Hippocampal formation (tissue), 2 donors: ENCODE measurements around the gene PDCD1.
"Not testable (repeated sequence)": the region's sequence is repeated elsewhere in the genome, so short reads cannot be mapped to it uniquely, and the experiment has no call there.

ENCODE experiments used
- DNase-seq, 2 donors: peaks; one replicate each; lab custom pipeline; 2025; lab: John Stamatoyannopoulos, UW

Gene PDCD1

DNA sequence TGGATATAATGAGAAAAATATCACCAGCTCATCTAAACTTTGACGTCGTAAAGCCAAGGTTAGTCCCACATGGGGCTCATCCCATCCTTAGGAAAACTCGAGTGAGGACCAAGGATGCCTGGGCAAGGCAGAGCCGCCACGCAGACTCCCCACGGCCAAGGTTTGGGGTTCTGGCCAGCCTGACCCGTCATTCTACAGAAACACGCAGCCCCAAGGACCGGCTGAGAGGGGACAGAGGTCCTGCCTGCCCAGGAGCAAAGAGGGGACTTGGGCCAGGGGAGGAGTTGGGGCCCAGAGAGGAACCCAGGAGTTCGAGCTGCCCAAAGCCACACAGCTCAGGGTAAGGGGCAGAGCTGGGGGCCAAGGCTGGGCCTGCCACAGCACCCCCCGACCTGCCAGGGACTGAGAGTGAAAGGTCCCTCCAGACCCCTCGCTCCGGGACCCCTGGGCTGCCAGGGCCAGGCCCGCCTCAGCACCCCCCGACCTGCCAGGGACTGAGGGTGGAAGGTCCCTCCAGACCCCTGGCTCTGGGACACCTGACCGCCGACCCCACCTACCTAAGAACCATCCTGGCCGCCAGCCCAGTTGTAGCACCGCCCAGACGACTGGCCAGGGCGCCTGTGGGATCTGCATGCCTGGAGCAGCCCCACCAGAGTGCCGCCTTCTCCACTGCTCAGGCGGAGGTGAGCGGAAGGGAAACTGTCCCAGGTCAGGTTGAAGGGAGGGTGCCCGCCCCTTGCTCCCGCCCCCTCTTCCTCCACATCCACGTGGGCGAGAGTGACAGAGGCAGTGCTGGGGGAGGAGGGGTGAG lies at the start of gene PDCD1:
Gene PDCD1 (minus strand): TSS at position 689 of the 811 bp plus-strand sequence. CDS start 56 bp downstream, at position 633.
- no peak for DNase-seq

DNA sequence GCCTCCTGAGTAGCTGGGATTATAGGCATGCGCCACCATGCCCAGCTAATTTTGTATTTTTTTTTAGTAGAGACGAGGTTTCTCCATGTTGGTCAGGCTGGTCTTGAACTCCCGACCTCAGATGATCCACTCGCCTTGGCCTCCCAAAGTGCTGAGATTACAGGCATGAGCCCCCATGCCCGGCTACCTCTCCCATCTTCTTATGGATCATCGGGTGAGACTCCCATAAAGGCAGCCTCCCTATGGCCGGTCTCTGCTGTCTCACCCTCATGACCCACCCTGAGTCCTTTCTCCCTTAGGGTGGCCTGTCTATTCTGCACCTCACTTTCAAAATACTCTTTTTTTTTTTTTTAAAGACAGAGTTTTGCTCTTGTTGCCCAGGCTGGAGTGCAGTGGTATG lies 49.1 kb upstream of the PDCD1 start:
- not testable (repeated sequence) for DNase-seq

DNA sequence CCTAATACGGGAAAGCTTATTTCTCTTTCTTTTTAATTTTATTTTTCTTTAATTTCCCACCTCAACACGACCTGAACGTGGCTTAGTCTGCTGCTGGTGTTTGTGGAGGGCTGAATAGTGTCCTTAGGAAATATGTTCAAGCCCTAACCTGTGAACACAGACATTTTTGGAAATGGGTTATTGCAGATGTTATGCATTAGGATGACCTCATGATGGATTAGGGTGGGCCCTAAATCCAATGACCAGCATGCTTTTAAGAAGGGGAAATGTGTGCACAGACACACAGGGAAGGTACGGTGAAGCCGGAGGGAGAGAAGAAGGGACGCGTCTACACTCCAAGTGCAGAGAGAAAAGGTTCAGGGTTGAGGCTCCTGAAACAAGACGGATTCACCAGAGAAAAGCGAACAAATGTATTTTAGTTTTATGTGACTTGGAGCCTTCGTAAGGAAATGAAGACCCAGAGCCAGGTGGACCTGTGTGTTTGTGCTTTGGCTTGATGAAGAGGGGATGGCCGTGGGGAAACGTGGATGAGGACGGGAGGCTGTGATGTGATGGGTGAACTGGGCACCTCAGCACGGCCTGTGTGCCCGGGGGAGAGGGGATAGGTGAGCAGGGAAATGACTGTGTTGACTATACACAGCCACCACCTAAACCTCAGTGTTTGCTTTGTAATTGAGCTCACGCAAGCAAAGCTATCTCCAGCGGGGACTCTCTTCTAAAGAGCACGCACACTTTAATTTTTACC lies 48.3 kb upstream of the PDCD1 start:
- no peak for DNase-seq

DNA sequence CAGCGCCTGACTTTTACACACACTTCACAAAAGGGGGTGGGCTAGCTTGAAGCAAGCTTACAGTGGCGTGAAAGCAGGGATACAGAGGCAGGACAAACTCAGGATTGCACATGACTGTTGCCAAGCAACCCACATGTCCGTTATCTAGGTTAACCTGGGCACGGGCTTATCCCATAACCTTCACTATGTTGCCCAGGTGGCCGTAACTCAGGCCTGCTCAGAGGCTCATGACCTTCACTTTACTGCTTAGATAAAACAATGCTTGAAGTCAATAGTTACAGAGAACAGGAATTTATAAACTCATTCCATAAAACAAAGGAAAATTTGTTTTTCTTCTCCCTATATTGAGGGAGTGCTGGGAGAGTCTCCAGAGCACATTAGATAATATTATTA lies 47.7 kb upstream of the PDCD1 start:
- DNase-seq: not testable (repeated sequence)

DNA sequence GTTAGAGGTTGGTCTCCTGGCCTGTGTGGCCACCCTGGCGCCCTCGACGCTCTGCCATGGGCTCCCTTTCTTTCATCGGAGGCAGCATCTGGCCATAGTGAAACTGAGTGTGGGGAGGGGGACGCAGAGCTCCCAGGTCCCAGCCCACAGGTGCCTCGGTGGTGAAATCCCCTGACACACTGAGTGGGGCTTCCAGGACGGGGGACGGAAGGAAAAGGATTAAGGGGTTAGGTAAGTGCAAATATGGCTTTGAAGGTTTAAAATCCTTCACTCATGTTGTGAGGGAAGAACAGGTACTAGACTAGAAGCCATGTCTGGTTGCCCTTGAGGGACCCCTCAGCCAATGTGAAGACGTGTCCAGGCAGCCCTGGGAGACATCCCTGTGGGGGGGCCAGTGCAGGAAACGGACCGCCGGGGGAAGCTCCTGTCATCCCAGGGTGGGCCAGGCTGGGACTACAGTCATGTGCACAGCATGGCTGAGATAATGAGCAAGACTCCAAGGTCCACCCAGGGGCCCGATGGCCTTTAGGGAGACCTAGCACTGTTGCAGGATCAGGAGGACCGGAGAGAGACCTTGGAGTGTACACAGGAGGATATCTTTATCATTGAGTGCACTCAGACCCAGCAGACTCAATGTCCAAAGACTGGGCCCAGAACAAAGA lies 47.2 kb upstream of the PDCD1 start:
- no peak for DNase-seq

DNA sequence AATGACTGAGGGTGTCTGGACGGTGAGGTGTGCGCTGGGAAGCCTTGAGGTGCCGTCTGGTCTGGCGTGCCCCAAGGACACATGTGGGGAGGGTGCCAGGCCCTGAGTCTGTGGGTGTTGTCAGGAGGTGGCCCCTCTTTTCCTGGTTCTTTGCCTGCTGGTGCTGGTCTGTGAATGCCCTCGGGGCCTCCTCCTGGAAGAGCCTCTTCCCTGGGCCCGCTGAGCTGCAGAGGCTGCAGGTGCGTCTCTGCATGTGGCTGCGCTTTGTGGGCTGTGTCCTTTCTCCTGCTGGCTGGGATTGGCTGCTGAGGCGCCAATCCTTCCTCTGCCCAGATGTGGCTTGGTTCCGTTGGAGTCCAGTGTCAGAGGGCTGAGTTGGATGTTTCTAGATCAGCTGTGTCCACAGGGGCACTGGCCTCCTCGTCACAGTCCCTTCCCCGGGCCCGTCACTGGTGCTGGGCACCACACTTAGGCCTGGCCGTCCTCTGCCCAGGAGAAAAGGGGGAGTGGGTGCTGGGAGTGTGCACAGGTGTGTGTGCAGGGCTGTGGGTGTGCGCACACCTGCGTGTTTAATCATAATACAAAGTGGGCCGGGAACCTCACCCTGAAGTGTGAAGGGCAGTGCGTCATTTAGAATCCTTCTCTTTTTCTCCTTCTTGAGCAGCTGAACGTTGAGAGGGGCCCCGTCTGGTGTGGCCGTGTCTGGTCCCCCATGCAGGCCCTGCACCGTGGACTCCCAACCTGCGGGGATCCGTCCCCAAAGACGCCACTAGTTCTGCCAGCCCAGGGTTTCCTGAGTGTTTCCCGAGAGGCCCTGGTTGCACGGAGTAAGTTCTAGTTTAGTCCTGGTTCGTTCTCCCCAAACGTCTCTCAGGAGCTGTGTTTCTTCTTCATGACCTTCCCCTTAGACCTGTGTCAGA lies 46.4 kb upstream of the PDCD1 start:
- DNase-seq: no peak

DNA sequence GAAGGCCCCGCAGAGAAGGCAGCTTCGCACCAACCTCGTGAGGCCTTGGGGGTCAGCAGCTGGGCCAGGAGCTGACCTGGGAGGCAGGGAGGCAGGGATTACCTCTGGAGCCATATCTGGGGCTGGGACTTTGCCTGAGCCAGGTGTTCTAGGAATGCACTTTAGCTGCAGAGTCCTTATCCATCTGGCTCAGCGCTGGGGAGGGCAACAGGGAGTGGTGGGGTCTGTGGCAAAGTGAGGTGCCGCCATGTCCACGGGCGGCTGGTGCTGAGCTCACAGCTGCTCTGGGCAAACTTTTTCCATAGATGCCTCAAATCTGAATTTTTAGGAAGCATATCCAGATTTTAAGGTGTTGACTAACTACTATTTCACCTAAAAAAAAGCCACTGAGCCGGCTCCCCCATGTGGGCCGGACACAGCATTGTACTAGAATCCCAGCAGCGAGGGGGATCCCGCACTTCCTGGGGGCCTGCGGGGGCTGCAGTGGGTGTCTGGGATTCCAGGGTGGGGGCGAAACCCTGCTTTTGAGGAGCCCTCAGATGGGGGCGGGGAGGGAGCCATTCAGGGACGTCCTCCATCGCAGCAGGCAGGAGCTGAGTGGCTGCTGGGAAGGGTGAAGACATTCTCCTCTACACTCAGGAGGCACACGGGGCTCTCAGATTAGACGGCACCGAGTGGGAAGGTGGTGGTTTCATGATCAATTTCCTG lies 45.5 kb upstream of the PDCD1 start:
- DNase-seq: no peak

DNA sequence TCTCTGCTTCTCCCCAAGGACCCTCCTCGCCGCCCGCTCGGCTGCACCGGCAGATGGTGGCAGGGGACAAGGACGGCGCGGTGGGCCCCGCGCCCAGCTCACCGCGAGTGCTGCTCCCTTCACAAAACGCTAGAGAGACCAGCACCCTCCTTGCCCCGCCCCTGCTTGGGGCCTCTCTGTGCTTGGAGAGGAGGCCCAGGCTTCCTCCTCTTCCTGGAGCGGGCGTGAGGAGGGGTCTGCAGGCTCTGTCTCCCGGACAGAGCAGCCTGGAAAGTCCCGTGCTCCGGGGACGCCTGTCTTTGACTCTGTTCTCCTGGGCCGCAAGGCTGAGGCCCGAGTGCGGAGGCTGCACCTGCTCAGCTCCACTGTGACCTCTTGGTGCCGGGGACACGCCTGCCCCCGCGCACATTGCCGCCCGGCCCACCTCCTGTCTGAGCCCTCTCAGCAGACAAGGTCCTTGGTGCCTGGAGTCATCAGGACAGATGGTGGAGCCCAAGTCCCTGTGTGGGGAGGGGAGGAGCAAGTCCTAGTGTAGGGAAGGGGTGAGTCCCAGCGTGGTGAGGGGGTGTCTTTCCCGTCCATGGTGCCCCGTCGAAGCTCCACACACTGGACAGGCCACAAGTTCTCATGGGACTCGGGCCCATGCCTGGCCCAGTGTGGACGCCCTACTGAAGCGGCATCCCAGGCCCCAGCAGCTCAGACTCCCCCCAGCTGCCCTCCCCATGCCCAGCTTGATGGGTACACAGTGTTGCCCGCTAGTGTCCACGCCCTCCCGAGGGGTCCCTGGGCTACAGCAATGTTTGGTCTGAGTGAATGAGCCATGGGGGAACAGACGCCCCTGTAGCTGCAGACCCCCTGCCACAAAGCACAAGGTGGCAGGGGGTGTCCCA lies 44.7 kb upstream of the PDCD1 start:
- DNase-seq: no peak

DNA sequence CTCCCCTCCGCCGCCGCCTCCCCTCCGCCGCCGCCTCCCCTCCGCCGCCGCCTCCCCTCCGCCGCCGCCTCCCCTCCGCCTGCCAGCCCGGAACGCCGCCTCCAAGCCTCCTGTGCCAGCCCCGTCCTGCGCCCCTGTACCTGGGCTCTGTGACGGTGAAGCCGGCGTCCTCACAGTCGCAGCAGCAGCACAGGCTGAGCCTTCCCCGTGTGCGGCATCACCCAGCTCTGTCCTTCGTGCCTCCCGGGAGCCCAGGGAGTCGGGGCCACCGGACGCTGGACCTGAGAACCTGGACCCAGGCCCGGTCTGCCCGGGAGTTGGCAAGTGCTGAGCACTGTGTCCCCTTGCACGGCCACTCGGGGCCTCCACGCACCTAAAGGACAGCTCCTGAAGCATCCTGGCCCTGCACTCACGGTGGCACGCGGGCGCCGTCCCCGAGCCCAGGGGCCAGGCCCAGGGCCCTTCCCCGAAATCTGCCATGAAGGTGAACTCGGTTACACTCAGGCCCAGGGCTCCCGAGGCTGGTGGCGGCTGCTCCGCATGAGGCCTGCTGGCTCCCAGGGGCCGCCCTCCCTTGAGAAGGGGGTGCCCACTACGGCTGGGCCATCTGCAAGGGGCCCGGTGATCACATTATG lies 43.8 kb upstream of the PDCD1 start:
- no peak for DNase-seq

DNA sequence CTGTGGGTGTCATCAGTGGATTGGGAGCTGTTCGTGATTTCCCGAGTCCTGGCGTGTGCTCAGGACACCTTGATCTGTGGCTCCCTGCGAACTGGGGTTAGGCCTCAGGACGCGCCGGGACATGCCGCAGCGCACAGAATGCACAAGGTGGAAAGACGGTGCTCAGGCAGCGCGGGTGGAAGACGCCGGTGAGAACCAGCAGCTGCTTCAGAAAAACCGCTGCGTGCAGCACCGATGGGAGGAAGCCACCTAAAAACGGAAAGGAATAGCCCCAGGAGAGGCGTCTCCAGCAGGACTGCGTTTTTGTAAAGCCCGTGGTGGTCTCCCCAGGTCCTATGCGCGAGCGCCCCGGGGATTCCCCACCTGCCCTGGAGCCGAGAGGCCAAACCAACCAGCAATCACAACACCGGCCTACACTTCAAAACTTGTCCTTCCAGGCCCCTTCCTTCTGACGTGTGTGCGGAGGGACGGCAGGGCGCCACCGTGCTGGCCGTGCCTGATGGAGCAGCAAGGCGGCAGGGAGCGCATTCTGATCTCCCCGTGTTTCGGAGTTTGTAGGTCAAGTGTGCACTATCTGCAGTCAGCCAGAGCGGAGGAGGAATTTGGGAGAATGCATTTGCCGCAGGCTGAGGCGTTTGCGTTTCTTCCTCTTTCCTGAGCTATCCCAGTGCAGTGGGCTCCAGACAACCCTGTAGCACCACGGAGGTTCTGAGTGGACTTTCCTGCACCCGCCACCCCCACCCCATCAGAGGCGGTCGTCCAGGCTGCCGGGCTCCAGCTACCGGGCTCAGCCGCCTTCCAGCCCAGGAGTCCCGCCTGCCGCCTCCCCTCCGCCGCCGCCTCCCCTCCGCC lies 43.0 kb upstream of the PDCD1 start:
- no peak for DNase-seq

DNA sequence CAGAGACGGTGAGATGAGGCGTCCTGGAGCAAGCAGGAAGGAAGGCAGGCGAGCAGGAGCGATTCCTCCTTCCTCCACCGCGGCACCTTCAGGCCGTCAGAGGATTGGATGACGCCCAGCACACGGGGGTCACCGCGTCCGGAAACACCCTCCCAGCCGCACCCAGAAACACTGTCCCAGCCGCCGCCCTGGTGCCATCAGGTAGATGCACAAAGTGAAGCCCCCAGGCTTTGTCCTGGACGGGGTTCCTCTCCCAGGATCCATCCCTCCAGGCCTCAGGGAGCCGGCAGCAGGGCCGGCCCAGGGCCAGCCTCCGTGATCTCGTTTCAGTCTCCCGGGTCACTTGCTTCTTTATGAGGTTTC lies 42.3 kb upstream of the PDCD1 start:
- no peak for DNase-seq

DNA sequence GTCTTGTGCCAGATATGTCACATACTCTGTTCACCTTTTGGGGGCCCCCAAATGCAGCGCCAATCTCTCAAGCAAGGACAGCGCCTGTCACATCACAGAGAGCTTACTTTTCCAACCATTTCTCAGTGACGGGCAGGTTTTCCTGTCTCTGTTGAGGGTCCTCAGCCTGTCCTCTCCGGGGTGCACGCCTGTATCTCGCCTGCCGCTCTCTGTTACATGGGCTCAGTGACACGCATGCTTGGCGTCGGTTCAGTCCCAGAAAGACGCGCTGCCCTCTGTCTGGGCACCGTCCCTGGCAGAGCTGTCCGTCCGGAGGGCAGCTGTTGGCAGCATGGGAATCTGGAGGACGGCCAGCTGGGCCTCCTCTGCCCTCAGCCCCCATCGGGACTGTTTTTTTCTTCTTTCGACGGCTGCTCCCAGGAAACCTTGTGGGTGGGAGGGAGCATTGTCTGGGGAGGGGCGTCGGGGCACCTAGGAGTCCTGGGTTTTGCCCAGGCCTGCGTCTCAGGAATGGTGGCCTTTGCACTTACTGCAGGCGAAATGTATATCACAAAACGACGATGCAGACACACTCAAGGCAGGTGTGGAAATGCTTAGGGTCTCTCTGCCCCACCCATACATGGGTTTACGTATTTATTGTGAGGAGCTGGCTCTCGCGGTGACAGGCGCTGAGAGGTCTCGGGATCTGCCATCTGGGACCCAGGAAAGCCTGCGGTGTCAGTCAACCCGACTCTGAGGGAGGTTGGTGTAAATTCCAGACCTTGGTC lies 41.7 kb upstream of the PDCD1 start:
- no peak for DNase-seq

DNA sequence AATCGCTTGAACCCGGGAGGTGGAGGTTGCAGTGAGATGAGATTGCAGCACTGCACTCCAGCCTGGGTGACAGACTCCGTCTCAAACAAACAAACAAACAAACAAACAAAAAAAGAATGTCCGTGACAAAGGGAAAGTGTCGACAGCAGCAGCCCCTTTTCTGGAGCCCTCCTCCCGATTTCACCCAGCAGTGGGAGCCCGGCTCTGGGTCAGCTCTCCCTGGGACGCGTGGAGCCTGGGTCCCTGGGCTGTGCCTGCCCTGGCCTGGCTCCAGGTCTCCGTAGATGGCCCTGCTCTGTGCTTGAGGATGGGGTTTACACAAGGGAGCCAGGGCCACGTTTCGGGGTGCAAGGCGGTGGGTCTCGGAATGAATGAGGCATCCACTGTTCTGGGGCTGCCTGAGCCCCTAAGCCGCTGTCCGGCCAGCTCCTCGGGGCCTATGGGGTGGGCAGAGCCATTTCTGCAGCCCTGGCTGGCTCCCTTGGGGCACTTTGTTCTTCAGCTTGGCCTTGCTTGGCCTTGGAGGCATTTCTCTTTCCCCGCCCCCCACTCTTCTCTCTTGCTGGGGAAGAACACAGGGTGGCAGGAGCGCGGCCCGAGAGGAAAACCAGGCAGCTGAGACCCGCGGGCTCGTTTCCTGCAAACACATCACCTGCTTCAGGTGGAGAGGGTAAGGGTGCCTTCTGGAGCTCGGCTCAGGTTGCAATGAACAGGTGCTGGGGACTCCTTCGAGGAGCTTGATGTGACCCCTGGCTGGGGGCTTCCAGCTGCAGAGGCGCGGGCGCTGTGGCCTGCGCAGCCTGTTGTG lies 40.0 kb upstream of the PDCD1 start:
- DNase-seq: no peak

DNA sequence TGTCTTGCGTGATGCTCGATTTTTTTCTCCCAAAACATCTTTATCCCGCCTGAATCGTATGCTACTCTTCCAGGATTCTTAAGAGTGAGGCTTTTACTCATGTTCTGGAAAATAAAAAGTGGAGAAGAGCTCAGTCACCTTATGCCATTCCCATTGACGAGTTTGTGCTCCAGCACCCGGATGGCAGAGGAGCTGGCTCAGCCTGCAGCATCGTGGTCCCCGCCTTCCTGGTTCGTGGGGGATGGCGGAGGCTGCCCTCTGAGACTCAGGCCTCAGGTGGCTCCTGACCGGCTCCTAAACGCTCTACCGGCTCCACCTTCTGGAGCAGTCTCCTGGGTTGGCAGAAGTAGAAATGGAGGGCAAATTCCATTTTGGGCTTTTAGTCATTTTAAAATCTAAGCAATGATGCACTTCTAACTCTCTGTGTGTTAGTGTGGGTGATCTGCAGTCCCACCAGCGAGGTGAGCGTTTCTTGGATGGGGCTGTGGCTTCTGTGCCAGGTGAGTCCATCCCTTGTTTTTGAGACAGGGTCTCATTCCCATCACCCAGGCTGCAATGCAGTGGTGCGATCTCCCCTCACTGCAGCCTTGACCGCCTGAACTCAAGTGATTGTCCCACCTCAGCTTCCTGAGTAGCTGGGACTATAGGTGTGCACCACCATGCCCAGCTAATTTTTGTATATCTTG lies 38.7 kb upstream of the PDCD1 start:
- no peak for DNase-seq

DNA sequence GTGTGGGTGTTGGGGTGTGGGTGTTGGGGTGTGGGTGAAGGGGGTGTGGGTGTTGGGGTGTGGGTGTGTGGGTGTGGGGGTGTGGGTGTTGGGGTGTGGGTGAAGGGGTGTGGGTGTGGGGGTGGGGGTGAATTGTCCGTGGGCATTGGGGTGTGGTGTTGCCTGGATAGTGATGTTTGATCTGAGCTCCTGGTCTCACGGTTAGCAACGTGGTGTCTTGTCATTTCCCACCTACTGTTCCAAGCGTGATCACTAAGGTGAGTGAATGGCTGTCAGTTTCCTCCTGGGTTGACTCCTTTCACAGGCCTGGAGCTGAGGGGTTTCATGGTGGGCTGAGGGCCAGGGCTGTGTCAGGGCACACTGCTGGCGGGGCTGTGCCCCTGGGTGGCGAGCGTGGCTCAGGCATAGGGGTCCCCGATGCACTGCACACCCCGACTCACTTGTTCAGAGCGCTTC lies 38.1 kb upstream of the PDCD1 start:
- no peak for DNase-seq
